HEK293 (cell line): ENCODE results near the gene MAP3K7.

Experiments
- CTCF ChIA-PET: fragments of 350-600 bp; formaldehyde crosslinking; extraction: SDS; loops from one replicate; lab custom pipeline; 2021; ENCODE audit warnings: antibody characterized with exemption; lab: Yijun Ruan, JAX
- POLR2A ChIA-PET: fragments of 300-600 bp; formaldehyde crosslinking; extraction: SDS; loops from one replicate; lab custom pipeline; 2020; ENCODE audit warnings: antibody characterized with exemption, inconsistent platforms; lab: Yijun Ruan, JAX
- H3K27ac ChIP-seq: fragments of 200-500 bp; sonication (Bioruptor generic); 2 replicates; pipeline ENCODE4 v1.5.1; 2014; ENCODE audit warnings: low read depth, low read length, control low read depth, inconsistent platforms; ENCODE audit errors: extremely low read depth
- H3K36me3 ChIP-seq, 2 experiments: fragments of 200-500 bp in 1 of 2; sonication (Bioruptor generic) in 1 of 2; 1 replicate in 1 of 2; 2 replicates in 1 of 2; pipeline ENCODE4 v1.5.1; 2014 to 2017; ENCODE audit warnings: inconsistent platforms in 2 of 2, low read length in 2 of 2; ENCODE audit not compliant: control insufficient read depth in 2 of 2, insufficient read depth in 1 of 2
- H3K4me1 ChIP-seq: fragments of 200-500 bp; sonication (Bioruptor generic); 2 replicates; pipeline ENCODE4 v1.5.1; 2014; ENCODE audit warnings: mild to moderate bottlenecking, low read length, inconsistent platforms; ENCODE audit not compliant: control insufficient read depth, insufficient read depth
- H3K4me3 ChIP-seq: 2 replicates; pipeline ENCODE4 v1.5.1; 2011; ENCODE audit warnings: low read depth, mild to moderate bottlenecking, control low read depth, low read length, moderate library complexity
- H3K9me3 ChIP-seq: fragments of 200-500 bp; sonication (Bioruptor generic); 2 replicates; pipeline ENCODE4 v1.5.1; 2014; ENCODE audit warnings: low read depth, low read length, inconsistent platforms; ENCODE audit not compliant: control insufficient read depth, insufficient read depth
- MYNN ChIP-seq: fragments of 450-650 bp; formaldehyde crosslinking; IDR thresholded peaks from 2 replicates; pipeline ENCODE4 v1.5.1; 2016; ENCODE audit warnings: missing biosample characterization, missing genetic modification characterization, borderline replicate concordance
- YY2 ChIP-seq: fragments of 450-650 bp; formaldehyde crosslinking; IDR thresholded peaks from 2 replicates; pipeline ENCODE4 v1.5.1; 2016; ENCODE audit warnings: missing biosample characterization, missing genetic modification characterization
- ZFP3 ChIP-seq: fragments of 450-650 bp; formaldehyde crosslinking; IDR thresholded peaks from 2 replicates; pipeline ENCODE4 v1.5.1; 2016; ENCODE audit warnings: low read depth, missing biosample characterization, missing genetic modification characterization
- ZFP37 ChIP-seq: fragments of 450-650 bp; formaldehyde crosslinking; IDR thresholded peaks from 2 replicates; pipeline ENCODE4 v1.5.1; 2016; ENCODE audit warnings: missing biosample characterization, missing genetic modification characterization
- ZNF140 ChIP-seq: fragments of 450-650 bp; formaldehyde crosslinking; IDR thresholded peaks from 2 replicates; pipeline ENCODE4 v1.5.1; 2016; ENCODE audit warnings: missing biosample characterization, missing genetic modification characterization
- ZNF155 ChIP-seq: fragments of 450-650 bp; formaldehyde crosslinking; IDR thresholded peaks from 2 replicates; pipeline ENCODE4 v1.5.1; 2016; ENCODE audit warnings: missing biosample characterization, missing genetic modification characterization
- ZNF2 ChIP-seq: fragments of 450-650 bp; formaldehyde crosslinking; IDR thresholded peaks from 2 replicates; pipeline ENCODE4 v1.5.1; 2016; ENCODE audit warnings: missing biosample characterization, missing genetic modification characterization
- ZNF24 ChIP-seq: fragments of 450-650 bp; formaldehyde crosslinking; IDR thresholded peaks from 2 replicates; pipeline ENCODE4 v1.5.1; 2016; ENCODE audit warnings: missing biosample characterization, missing genetic modification characterization
- ZNF266 ChIP-seq: fragments of 450-650 bp; formaldehyde crosslinking; IDR thresholded peaks from 2 replicates; pipeline ENCODE4 v1.5.1; 2016; ENCODE audit warnings: missing biosample characterization, missing genetic modification characterization, low read depth
- ZNF341 ChIP-seq: fragments of 450-650 bp; formaldehyde crosslinking; IDR thresholded peaks from 2 replicates; pipeline ENCODE4; 2016; ENCODE audit warnings: low read depth, missing biosample characterization, missing genetic modification characterization
- ZNF521 ChIP-seq: fragments of 450-650 bp; formaldehyde crosslinking; IDR thresholded peaks from 2 replicates; pipeline ENCODE4 v1.5.1; 2017; ENCODE audit warnings: missing biosample characterization, mild to moderate bottlenecking, missing genetic modification characterization
- ZNF654 ChIP-seq: fragments of 450-650 bp; formaldehyde crosslinking; IDR thresholded peaks from 2 replicates; pipeline ENCODE4 v1.5.1; 2016; ENCODE audit warnings: low read depth, missing biosample characterization, missing genetic modification characterization
- ZNF664 ChIP-seq: fragments of 450-650 bp; formaldehyde crosslinking; IDR thresholded peaks from 2 replicates; pipeline ENCODE4 v1.5.1; 2016; ENCODE audit warnings: missing biosample characterization, missing genetic modification characterization
- ZNF76 ChIP-seq: fragments of 450-650 bp; formaldehyde crosslinking; IDR thresholded peaks from 2 replicates; pipeline ENCODE4; 2016; ENCODE audit warnings: low read depth, missing biosample characterization, missing genetic modification characterization, borderline replicate concordance
- TF ChIP-seq, protein P1 (sequence below): fragments of 450-650 bp; formaldehyde crosslinking; IDR thresholded peaks from 2 replicates; pipeline ENCODE4 v1.5.1; 2016; ENCODE audit warnings: missing biosample characterization, missing genetic modification characterization
- TF ChIP-seq, protein P2 (sequence below): fragments of 450-650 bp; formaldehyde crosslinking; conservative IDR thresholded peaks from 2 replicates; pipeline ENCODE4 v1.5.1; 2016; ENCODE audit warnings: low read depth, missing biosample characterization, missing genetic modification characterization
- TF ChIP-seq, protein P3 (sequence below): fragments of 450-650 bp; formaldehyde crosslinking; IDR thresholded peaks from 2 replicates; pipeline ENCODE4 v1.5.1; 2017; ENCODE audit warnings: missing biosample characterization, missing genetic modification characterization
- TF ChIP-seq, protein P4 (sequence below): fragments of 450-650 bp; formaldehyde crosslinking; IDR thresholded peaks from 2 replicates; pipeline ENCODE4 v1.5.1; 2016; ENCODE audit warnings: missing biosample characterization, missing genetic modification characterization
- TF ChIP-seq, protein P5 (sequence below): sonication (generic); formaldehyde crosslinking; IDR thresholded peaks from 2 replicates; pipeline ENCODE4 v1.8.1; 2022; ENCODE audit warnings: mild to moderate bottlenecking, moderate library complexity, missing genetic modification reagents

MAP3K7 gene

DNA sequence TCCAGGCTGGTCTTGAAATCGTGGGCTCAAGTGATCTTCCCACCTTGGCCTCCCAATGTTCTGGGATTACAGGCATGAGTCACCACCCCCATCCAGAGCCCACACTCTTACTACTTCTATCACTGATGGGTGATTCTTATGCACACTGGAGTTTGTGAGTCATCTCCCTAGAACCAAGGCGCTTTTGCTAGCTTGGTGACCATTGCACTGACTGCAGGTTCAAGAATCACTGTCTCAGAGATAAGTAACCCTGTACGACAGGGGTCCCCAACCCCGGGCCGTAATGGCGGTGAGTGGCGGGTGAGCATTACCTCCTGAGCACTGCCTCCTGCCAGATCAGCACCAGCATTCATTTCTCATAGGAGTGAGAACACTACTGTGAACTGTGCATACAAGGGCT is 118.8 kb downstream of the MAP3K7 start (continued):
- TF ChIP-seq ZNF521: no peak
- TF ChIP-seq ZNF654 (tag by site-specific recombination): no peak
- TF ChIP-seq, all 188 proteins: peak for 4

DNA sequence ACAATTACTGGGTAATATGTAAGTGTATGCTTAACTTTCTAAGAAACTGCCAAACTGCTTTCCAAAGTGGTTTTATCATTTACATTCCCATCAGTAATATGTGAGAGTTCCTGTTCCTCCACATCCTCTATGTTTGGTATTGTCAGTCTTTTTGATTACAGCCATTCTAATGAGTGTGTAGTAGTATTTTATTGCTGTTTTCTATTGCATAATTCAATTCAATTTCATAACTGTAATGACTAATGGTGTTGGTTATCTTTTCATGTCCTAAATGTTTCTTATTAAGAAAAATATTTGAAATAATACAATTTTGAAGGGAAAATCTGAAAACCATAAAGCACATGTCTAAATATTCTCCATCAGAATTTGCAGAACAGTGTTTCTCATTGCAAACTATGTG is 119.3 kb downstream of the MAP3K7 start:
- CTCF ChIA-PET: interaction anchor here (0.6 to 1.3 kb wide), 3 partner anchors 10 to 175 kb away, joined by 3 to 4 read pairs (median 3); no protein-coding TSS in a partner anchor
- Histone ChIP-seq H3K4me3 (no peak overlapping the region), H3K4me1 (no peaks in the 10 kb centered on the region), H3K27ac (no peak overlapping the region), H3K9me3 (no peaks in the 10 kb centered on the region)
- TF ChIP-seq ZNF664 (tag by site-specific recombination): no peak
- TF ChIP-seq, protein P1, sequence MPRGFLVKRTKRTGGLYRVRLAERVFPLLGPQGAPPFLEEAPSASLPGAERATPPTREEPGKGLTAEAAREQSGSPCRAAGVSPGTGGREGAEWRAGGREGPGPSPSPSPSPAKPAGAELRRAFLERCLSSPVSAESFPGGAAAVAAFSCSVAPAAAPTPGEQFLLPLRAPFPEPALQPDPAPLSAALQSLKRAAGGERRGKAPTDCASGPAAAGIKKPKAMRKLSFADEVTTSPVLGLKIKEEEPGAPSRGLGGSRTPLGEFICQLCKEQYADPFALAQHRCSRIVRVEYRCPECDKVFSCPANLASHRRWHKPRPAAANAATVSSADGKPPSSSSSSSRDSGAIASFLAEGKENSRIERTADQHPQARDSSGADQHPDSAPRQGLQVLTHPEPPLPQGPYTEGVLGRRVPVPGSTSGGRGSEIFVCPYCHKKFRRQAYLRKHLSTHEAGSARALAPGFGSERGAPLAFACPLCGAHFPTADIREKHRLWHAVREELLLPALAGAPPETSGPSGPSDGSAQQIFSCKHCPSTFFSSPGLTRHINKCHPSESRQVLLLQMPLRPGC (tag by site-specific recombination): no peak
- no peak for TF ChIP-seq YY2 (tag by site-specific recombination)
- TF ChIP-seq ZFP3 (tag by site-specific recombination): no peak
- TF ChIP-seq ZNF24 (tag by site-specific recombination): no peak
- no peak for TF ChIP-seq ZNF76 (tag by site-specific recombination)
- no peak for TF ChIP-seq ZNF266 (tag by site-specific recombination)
- no peak for TF ChIP-seq ZNF2 (tag by site-specific recombination)
- TF ChIP-seq, protein P2, sequence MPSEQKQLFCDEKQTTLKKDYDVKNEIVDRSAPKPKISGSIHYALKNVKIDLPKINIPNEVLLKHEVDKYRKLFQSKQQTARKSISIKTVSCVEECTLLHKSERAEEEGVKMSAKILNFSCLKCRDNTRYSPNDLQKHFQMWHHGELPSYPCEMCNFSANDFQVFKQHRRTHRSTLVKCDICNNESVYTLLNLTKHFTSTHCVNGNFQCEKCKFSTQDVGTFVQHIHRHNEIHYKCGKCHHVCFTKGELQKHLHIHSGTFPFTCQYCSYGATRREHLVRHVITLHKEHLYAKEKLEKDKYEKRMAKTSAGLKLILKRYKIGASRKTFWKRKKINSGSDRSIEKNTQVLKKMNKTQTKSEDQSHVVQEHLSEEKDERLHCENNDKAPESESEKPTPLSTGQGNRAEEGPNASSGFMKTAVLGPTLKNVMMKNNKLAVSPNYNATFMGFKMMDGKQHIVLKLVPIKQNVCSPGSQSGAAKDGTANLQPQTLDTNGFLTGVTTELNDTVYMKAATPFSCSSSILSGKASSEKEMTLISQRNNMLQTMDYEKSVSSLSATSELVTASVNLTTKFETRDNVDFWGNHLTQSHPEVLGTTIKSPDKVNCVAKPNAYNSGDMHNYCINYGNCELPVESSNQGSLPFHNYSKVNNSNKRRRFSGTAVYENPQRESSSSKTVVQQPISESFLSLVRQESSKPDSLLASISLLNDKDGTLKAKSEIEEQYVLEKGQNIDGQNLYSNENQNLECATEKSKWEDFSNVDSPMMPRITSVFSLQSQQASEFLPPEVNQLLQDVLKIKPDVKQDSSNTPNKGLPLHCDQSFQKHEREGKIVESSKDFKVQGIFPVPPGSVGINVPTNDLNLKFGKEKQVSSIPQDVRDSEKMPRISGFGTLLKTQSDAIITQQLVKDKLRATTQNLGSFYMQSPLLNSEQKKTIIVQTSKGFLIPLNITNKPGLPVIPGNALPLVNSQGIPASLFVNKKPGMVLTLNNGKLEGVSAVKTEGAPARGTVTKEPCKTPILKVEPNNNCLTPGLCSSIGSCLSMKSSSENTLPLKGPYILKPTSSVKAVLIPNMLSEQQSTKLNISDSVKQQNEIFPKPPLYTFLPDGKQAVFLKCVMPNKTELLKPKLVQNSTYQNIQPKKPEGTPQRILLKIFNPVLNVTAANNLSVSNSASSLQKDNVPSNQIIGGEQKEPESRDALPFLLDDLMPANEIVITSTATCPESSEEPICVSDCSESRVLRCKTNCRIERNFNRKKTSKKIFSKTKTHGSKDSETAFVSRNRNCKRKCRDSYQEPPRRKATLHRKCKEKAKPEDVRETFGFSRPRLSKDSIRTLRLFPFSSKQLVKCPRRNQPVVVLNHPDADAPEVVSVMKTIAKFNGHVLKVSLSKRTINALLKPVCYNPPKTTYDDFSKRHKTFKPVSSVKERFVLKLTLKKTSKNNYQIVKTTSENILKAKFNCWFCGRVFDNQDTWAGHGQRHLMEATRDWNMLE (tag by site-specific recombination): no peak
- TF ChIP-seq ZNF155 (tag by site-specific recombination): no peak
- TF ChIP-seq, protein P3, sequence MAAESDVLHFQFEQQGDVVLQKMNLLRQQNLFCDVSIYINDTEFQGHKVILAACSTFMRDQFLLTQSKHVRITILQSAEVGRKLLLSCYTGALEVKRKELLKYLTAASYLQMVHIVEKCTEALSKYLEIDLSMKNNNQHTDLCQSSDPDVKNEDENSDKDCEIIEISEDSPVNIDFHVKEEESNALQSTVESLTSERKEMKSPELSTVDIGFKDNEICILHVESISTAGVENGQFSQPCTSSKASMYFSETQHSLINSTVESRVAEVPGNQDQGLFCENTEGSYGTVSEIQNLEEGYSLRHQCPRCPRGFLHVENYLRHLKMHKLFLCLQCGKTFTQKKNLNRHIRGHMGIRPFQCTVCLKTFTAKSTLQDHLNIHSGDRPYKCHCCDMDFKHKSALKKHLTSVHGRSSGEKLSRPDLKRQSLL (tag by site-specific recombination): no peak
- TF ChIP-seq, protein P4, sequence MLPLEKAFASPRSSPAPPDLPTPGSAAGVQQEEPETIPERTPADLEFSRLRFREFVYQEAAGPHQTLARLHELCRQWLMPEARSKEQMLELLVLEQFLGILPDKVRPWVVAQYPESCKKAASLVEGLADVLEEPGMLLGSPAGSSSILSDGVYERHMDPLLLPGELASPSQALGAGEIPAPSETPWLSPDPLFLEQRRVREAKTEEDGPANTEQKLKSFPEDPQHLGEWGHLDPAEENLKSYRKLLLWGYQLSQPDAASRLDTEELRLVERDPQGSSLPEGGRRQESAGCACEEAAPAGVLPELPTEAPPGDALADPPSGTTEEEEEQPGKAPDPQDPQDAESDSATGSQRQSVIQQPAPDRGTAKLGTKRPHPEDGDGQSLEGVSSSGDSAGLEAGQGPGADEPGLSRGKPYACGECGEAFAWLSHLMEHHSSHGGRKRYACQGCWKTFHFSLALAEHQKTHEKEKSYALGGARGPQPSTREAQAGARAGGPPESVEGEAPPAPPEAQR (tag by site-specific recombination): no peak
- TF ChIP-seq, protein P5, sequence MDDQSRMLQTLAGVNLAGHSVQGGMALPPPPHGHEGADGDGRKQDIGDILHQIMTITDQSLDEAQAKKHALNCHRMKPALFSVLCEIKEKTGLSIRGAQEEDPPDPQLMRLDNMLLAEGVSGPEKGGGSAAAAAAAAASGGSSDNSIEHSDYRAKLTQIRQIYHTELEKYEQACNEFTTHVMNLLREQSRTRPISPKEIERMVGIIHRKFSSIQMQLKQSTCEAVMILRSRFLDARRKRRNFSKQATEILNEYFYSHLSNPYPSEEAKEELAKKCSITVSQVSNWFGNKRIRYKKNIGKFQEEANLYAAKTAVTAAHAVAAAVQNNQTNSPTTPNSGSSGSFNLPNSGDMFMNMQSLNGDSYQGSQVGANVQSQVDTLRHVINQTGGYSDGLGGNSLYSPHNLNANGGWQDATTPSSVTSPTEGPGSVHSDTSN (CRISPR knock-in tag): no peak
- TF ChIP-seq MYNN (tag by site-specific recombination): no peak
- no peak for TF ChIP-seq ZNF341 (tag by site-specific recombination)
- TF ChIP-seq ZFP37 (tag by site-specific recombination): no peak
- no peak for TF ChIP-seq ZNF140 (tag by site-specific recombination)
- TF ChIP-seq, all 188 proteins: peak for 0
- POLR2A ChIA-PET: no interaction called here
- H3K36me3 ChIP-seq: no peaks in the 10 kb centered on the region
